Activated CD4-positive, alpha-beta T cell treated with anti-CD3 and anti-CD28 coated beads, Interleukin-2, amount 10 ng/mL, durations not matched to agents 7 days and 5 days (primary cell): ENCODE measurements around the gene KLHL36. TPM values are rescaled to one million over a fixed set of nuclear protein-coding genes. Genes with fewer than 3 reads are reported as not detected.

Experiments used
- CTCF ChIA-PET: fragments of 350-600 bp; sonication (Branson Sonifier 250); formaldehyde crosslinking; loops from one replicate; lab custom pipeline; 2021; ENCODE audit warnings: antibody characterized with exemption; lab: Charles Lee
- POLR2A ChIA-PET: fragments of 350-600 bp; sonication (Branson Sonifier 250); formaldehyde crosslinking; loops from one replicate; lab custom pipeline; 2021; ENCODE audit warnings: antibody characterized with exemption; lab: Charles Lee
- DNase-seq: peaks from one replicate; pipeline ENCODE4 v3.0.0-alpha.2; 2020
- H3K27ac Mint-ChIP-seq: one replicate; pipeline ENCODE4 v1.8.0; 2021; ENCODE audit warnings: mild to moderate bottlenecking, moderate library complexity, mixed read lengths
- H3K27me3 Mint-ChIP-seq: one replicate; pipeline ENCODE4 v1.8.0; 2021; ENCODE audit warnings: mixed read lengths
- H3K36me3 Mint-ChIP-seq: one replicate; pipeline ENCODE4 v1.8.0; 2021; ENCODE audit warnings: low read depth, mixed read lengths
- H3K4me1 Mint-ChIP-seq: one replicate; pipeline ENCODE4 v1.8.0; 2021; ENCODE audit warnings: mixed read lengths
- H3K4me3 Mint-ChIP-seq: one replicate; pipeline ENCODE4 v1.8.0; 2021; ENCODE audit warnings: mild to moderate bottlenecking, moderate library complexity, mixed read lengths
- H3K9me3 Mint-ChIP-seq: one replicate; pipeline ENCODE4 v1.8.0; 2021; ENCODE audit warnings: mixed read lengths
- total RNA-seq, 2 experiments: library from RNA; stranded (reverse); gene quantifications; one replicate each; pipeline ENCODE4 v1.2.3, GENCODE V29; 2021

Gene KLHL36
- total RNA-seq, 2 experiments from 2014 or later = 37.5 to 46.2 TPM

DNA sequence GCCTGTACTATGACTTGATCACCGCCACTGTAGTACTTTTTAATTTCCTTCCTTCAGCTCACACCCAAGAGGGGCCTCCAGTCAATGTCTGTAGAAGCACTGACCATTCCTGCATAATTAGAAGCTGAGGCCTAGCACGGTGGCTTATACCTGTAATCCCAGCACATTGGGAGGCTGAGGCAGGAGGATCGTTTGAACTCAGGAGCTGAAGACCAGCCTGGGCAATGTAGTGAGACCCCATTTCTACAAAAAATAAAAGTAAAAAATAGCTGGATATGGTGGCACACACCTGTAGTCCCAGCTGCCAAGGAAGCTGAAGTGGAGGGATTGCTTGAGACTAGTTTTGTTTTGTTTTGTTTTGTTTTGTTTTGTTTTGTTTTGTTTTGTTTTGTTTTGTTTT, 5.9 kb downstream of the KLHL36 start:
- POLR2A ChIA-PET = no interaction called here
- H3K36me3 Mint-ChIP-seq = peaks cover 81% of the 10 kb centered on the region
- no peak overlapping the region for H3K4me3 Mint-ChIP-seq
- CTCF ChIA-PET = interaction anchor here (1.0 to 1.4 kb wide), 3 partner anchors 9 to 612 kb away, joined by 3 to 4 read pairs (median 4); no protein-coding TSS in a partner anchor
- peaks cover 88% of the 10 kb centered on the region for H3K4me1 Mint-ChIP-seq
- H3K27ac Mint-ChIP-seq = peak overlapping the region; percentile 20
- H3K27me3 Mint-ChIP-seq = no peaks in the 10 kb centered on the region
- no peak for DNase-seq
- H3K9me3 Mint-ChIP-seq = peaks cover 9% of the 10 kb centered on the region

DNA sequence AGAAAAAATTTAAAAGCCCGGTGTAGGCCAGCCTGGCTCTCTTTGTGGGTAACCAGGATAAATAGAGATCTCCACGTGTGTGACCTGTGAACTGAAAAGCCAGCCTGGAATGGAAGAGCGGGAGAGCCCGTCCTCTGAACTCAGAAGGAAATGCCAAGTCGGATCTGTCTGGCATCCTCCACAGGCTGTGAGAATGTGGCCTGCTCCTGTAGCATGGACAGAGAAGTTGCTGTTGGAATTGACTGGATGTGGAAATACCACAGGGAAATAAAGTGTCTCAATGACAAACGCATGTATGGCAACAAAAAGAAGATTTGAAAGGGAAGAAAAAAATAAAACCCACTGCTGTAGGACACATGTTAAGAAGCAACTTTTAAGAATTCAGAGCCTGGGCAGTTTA, 6.7 kb downstream of the KLHL36 start:
- peaks cover 79% of the 10 kb centered on the region for H3K36me3 Mint-ChIP-seq
- peak overlapping the region; percentile 57 for H3K27ac Mint-ChIP-seq
- H3K9me3 Mint-ChIP-seq = peaks cover 8% of the 10 kb centered on the region
- H3K27me3 Mint-ChIP-seq = no peaks in the 10 kb centered on the region
- no peak overlapping the region for H3K4me3 Mint-ChIP-seq
- peaks cover 86% of the 10 kb centered on the region for H3K4me1 Mint-ChIP-seq
- POLR2A ChIA-PET = no interaction called here
- CTCF ChIA-PET = interaction anchor here (1.1 kb wide), 1 partner anchor 611 kb away, joined by 3 read pairs; no protein-coding TSS in a partner anchor
- DNase-seq = no peak

DNA sequence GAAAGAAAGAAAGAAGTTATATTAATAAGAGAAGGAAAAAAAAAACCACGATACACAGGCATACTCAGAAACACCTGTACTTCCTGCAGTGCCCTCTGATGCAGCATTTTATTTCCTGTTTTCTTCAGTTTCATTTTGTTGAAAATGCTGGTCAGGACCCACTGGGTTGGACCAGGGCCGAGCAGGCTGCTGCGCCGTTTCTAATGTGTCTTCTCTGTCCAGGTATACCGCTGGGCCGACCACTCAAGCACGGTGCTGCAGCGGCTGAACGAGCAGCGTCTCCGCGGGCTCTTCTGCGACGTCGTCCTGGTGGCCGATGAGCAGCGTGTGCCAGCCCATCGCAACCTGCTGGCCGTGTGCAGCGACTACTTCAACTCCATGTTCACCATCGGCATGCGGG, 8.3 kb downstream of the KLHL36 start:
- peak overlapping the region; percentile 77 for H3K27ac Mint-ChIP-seq
- CTCF ChIA-PET = interaction anchor here (0.7 to 2.0 kb wide), 3 partner anchors 15 to 123 kb away, joined by 3 to 7 read pairs (median 3); no protein-coding TSS in a partner anchor

DNA sequence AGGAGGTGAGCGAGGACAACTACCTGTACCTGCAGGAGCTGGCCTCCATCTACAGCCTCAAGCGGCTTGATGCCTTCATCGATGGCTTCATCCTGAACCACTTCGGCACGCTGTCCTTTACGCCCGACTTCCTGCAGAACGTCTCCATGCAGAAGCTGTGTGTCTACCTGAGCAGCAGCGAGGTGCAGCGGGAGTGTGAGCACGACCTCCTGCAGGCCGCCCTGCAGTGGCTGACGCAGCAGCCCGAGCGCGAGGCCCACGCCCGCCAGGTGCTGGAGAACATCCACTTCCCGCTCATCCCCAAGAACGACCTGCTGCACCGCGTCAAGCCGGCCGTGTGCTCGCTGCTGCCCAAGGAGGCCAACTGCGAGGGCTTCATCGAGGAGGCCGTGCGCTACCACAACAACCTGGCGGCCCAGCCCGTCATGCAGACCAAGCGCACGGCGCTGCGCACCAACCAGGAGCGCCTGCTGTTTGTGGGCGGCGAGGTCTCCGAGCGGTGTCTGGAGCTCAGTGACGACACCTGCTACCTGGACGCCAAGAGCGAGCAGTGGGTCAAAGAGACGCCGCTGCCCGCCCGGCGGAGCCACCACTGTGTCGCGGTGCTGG, 9.0 kb downstream of the KLHL36 start:
- H3K27me3 Mint-ChIP-seq = no peaks in the 10 kb centered on the region
- ChIA-PET POLR2A (no interaction called here), CTCF (interaction anchor here (0.9 to 2.0 kb wide), 2 partner anchors 15 to 16 kb away, joined by 3 to 7 read pairs; no protein-coding TSS in a partner anchor)
- H3K4me3 Mint-ChIP-seq = no peak overlapping the region
- peaks cover 72% of the 10 kb centered on the region for H3K4me1 Mint-ChIP-seq
- peaks cover 76% of the 10 kb centered on the region for H3K36me3 Mint-ChIP-seq
- H3K9me3 Mint-ChIP-seq = no peaks in the 10 kb centered on the region
- DNase-seq = no peak
- H3K27ac Mint-ChIP-seq = no peak overlapping the region

More for the DNA sequence above, 8.3 kb downstream of the KLHL36 start:
- H3K9me3 Mint-ChIP-seq = no peaks in the 10 kb centered on the region
- no peak for DNase-seq
- POLR2A ChIA-PET = no interaction called here
- H3K4me1 Mint-ChIP-seq = peaks cover 78% of the 10 kb centered on the region
- H3K36me3 Mint-ChIP-seq = peaks cover 78% of the 10 kb centered on the region
- no peak overlapping the region for H3K4me3 Mint-ChIP-seq
- H3K27me3 Mint-ChIP-seq = no peaks in the 10 kb centered on the region

DNA sequence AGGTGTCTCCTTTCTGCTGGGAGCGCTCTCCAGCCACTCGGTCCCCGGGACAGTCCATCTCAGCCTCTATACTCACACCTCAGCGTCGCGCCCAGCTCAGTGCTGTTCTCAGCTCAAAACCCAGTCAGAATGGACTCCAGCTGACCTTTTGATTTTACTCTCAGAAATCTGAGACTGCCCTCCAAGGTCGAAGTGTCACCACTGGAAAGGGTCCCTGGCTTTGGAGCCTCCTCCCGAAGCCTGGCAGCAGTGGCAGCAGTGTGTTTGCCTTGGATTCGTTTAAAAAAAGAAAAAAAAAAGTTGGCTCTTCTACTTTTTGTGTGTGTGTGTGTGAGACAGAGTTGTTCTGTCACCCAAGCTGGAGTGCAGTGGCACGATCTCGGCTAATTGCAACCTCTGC, 10.4 kb downstream of the KLHL36 start:
- ChIA-PET CTCF (interaction anchor here (1.0 kb wide), 1 partner anchor 14 kb away, joined by 4 read pairs; no protein-coding TSS in a partner anchor), POLR2A (interaction anchor here (0.6 kb wide), 1 partner anchor 68 kb away, joined by 10 read pairs; no protein-coding TSS in a partner anchor)
- no peak for DNase-seq
- Mint-ChIP-seq H3K27ac (peak overlapping the region; percentile 62), H3K27me3 (no peaks in the 10 kb centered on the region), H3K36me3 (peaks cover 77% of the 10 kb centered on the region), H3K4me1 (peaks cover 59% of the 10 kb centered on the region), H3K4me3 (no peak overlapping the region), H3K9me3 (no peaks in the 10 kb centered on the region)

DNA sequence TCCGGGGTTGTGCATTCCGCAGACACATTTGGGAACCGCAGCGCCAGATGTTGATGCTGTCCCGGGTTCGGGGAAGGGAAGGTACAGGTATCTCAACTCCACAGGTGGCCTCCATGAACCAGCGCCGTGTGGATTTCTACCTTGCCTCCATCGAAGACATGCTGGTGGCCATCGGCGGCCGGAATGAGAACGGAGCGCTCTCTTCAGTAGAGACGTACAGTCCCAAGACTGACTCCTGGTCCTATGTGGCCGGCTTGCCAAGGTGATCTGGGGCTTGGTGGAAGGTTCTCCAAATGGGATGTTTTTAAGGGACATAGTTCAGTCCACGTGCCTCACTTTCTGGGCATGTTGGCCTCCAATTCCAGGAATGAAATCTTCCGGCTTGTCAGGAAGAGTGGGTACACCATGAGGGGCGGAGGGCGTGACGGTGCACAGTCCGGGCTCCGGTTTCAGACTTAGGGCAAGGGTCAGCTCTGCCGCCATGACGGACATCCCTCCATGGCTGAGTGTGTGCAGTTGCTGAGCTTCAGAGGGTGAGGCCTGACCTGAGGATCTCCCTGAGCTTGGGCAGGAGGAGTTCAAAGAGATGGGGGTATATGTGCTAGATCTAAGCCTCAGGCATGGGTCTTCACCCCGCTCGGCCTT, 11.5 kb downstream of the KLHL36 start:
- peaks cover 77% of the 10 kb centered on the region for H3K36me3 Mint-ChIP-seq
- POLR2A ChIA-PET = no interaction called here

DNA sequence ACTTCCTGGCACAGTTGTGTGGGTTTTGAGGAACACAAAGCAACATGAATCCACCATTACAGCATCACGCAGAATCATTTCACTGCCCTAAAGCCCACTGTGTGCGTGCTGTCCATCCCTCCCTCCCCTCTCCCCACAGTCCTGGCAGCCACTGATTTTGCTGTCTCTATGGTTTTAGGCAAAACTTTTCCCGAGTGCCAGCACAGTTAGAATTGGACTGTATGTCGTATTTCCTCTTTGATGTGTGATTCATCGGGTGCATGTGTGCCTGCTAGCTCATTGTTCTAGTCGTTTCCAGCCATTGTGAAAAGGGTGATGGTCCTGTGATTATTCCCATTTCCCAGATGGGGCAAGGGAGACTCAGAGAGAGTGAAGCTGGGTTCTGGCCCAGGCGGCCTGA, 12.7 kb downstream of the KLHL36 start:
- H3K4me3 Mint-ChIP-seq = no peak overlapping the region
- no peaks in the 10 kb centered on the region for H3K27me3 Mint-ChIP-seq
- no peak for DNase-seq
- H3K36me3 Mint-ChIP-seq = peaks cover 70% of the 10 kb centered on the region
- no peaks in the 10 kb centered on the region for H3K9me3 Mint-ChIP-seq
- peak overlapping the region; percentile 36 for H3K27ac Mint-ChIP-seq
- ChIA-PET POLR2A (no interaction called here), CTCF (interaction anchor here (2.4 kb wide), 1 partner anchor 11 kb away, joined by 9 read pairs; no protein-coding TSS in a partner anchor)
- H3K4me1 Mint-ChIP-seq = peaks cover 45% of the 10 kb centered on the region

More for the DNA sequence above, 11.5 kb downstream of the KLHL36 start:
- DNase-seq = no peak
- H3K4me3 Mint-ChIP-seq = no peak overlapping the region
- CTCF ChIA-PET = interaction anchor here (0.8 to 2.4 kb wide), 2 partner anchors 9 to 13 kb away, joined by 3 to 9 read pairs; no protein-coding TSS in a partner anchor
- H3K4me1 Mint-ChIP-seq = peaks cover 55% of the 10 kb centered on the region
- no peak overlapping the region for H3K27ac Mint-ChIP-seq
- no peaks in the 10 kb centered on the region for H3K9me3 Mint-ChIP-seq
- H3K27me3 Mint-ChIP-seq = no peaks in the 10 kb centered on the region

DNA sequence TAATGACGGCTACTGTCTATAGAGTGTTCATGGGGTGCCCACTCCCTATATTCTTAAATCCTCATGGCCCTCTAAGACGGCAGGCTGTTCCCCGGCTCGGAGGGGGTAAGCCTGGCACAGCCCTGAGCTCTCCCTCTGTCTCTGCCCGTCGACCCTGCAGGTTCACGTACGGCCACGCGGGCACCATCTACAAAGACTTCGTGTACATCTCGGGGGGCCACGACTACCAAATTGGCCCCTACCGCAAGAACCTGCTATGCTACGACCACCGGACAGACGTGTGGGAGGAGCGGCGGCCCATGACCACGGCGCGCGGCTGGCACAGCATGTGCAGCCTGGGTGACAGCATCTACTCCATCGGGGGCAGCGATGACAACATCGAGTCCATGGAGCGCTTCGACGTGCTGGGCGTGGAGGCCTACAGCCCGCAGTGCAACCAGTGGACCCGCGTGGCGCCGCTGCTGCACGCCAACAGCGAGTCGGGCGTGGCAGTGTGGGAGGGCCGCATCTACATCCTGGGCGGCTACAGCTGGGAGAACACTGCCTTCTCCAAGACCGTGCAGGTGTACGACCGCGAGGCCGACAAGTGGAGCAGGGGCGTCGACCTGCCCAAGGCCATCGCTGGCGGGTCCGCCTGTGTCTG, 13.2 kb downstream of the KLHL36 start:
- Mint-ChIP-seq H3K27ac (no peak overlapping the region), H3K9me3 (no peaks in the 10 kb centered on the region), H3K4me1 (peaks cover 39% of the 10 kb centered on the region), H3K27me3 (no peaks in the 10 kb centered on the region), H3K4me3 (no peak overlapping the region), H3K36me3 (peaks cover 71% of the 10 kb centered on the region)
- ChIA-PET CTCF (interaction anchor here (1.0 to 2.8 kb wide), 4 partner anchors 11 to 99 kb away, joined by 3 to 26 read pairs (median 6); no protein-coding TSS in a partner anchor), POLR2A (no interaction called here)
- no peak for DNase-seq

DNA sequence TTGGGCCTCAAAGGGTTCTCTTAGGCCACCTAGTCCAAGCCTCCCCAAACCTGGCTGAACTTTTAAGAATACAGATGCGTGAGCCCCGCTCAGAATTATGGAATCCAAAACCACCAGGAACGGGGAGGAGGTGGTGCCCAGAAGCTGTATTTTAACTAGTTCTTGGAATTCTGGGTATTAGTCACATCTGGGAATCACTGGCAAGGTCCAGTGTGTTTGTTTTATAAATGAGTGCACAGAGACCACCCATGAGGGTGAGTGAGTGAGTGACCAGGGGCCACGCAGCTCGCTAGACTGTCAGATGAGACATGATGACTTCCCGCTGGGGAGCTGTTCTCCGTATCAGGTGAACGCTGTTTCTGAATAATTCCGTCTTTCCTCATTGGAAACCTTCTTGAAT, 14.2 kb downstream of the KLHL36 start:
- Mint-ChIP-seq H3K4me3 (no peak overlapping the region), H3K36me3 (peaks cover 62% of the 10 kb centered on the region), H3K4me1 (peaks cover 30% of the 10 kb centered on the region), H3K9me3 (no peaks in the 10 kb centered on the region), H3K27me3 (no peaks in the 10 kb centered on the region), H3K27ac (no peak overlapping the region)
- no peak for DNase-seq
- POLR2A ChIA-PET = no interaction called here
- CTCF ChIA-PET = interaction anchor here (0.6 to 2.8 kb wide), 7 partner anchors 9 to 100 kb away, joined by 3 to 26 read pairs (median 3); no protein-coding TSS in a partner anchor

DNA sequence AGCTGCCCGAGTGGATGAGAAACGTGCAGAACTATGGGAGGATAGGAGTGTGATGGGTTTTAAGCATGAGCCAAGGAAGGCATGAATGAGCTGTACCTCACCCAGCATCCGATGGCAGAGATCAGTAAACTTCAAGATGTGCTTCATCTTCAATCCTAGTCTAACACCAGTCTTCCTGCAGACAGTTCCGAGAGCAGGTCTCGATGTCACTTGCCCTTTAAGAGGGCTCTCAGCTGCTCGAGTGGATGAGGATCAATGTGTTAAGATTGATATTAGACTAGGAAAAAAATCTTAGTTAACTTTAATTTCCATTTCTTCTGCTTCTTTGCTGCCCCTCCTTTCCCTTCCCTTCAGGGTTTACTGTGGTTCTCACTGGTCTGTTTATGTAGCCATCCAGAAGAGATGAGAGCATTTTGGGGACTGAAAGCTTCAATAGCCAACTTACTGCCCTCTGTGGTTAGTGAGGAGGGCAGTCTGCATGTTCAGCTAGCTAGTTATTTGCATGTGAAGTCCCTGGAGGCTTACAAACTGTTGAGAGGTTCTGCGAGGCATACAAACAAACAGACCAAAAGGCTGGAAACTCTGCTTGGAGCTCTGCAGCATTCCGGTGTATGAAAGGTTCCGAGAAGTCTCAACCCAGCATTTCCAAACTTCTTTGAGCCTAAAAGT, 15.3 kb downstream of the KLHL36 start:
- no peak for DNase-seq
- CTCF ChIA-PET = interaction anchor here (0.6 to 2.8 kb wide), 8 partner anchors 9 to 76 kb away, joined by 3 to 26 read pairs (median 3); no protein-coding TSS in a partner anchor
- Mint-ChIP-seq H3K9me3 (no peaks in the 10 kb centered on the region), H3K4me1 (peaks cover 20% of the 10 kb centered on the region), H3K4me3 (no peak overlapping the region), H3K27ac (no peak overlapping the region), H3K27me3 (no peaks in the 10 kb centered on the region), H3K36me3 (peaks cover 55% of the 10 kb centered on the region)
- POLR2A ChIA-PET = interaction anchor here (0.5 kb wide), 1 partner anchor 310 kb away, joined by 4 read pairs; no protein-coding TSS in a partner anchor

DNA sequence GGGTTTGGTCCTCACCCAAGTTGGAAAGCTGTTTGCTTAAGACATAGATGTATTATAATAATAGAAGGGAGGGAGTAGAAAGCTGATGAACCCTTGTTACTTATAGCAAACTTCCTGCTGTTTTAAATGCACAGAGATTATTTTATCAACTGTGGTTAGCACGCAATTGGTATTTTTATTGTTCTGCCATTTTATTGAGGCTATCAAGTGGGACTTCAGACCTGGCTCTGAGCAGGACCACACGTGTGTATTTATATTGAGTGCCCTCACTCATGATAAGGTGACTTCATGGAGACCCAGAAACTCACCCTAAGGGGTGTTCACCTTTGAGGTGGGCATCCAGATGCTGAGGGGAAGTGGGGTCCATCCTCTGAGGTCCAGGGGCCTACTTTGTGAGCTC, 17.0 kb downstream of the KLHL36 start:
- Mint-ChIP-seq H3K27ac (no peak overlapping the region), H3K9me3 (no peaks in the 10 kb centered on the region), H3K4me3 (no peak overlapping the region), H3K36me3 (peaks cover 41% of the 10 kb centered on the region), H3K27me3 (no peaks in the 10 kb centered on the region), H3K4me1 (peaks cover 5% of the 10 kb centered on the region)
- CTCF ChIA-PET = interaction anchor here (1.3 kb wide), 1 partner anchor 12 kb away, joined by 3 read pairs; no protein-coding TSS in a partner anchor
- DNase-seq = no peak
- POLR2A ChIA-PET = no interaction called here

DNA sequence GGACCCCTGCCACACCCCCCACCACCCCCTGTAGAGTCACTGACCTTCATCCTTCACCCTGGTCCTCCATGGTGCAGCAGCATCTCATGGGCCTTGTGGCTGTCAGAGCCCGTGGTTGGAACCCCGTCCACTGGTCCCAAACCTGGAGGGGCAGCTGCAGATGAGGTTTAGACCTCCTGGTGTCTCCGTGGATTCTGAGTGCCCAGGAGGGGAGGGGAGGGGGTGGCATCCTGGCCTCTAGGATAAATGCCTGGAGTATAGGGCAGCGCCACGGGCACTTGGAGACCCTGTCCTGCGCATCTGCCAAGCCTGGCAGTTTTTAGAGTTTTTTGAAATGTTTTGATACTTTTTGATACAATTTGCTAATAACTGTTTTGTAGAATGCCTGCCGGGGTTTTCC, 17.5 kb downstream of the KLHL36 start:
- Mint-ChIP-seq H3K27me3 (no peaks in the 10 kb centered on the region), H3K36me3 (peaks cover 37% of the 10 kb centered on the region), H3K4me3 (no peak overlapping the region), H3K4me1 (peaks cover 4% of the 10 kb centered on the region), H3K9me3 (no peaks in the 10 kb centered on the region), H3K27ac (no peak overlapping the region)
- CTCF ChIA-PET = interaction anchor here (1.3 kb wide), 1 partner anchor 13 kb away, joined by 3 read pairs; no protein-coding TSS in a partner anchor
- DNase-seq = no peak
- POLR2A ChIA-PET = no interaction called here
